Fibroblast of peridontal ligament (primary cell): Measurements from ENCODE around the gene XXYLT1.

Experiments
- DNase-seq: peaks from one replicate; pipeline ENCODE4 v3.0.0-alpha.2; 2010; ENCODE audit errors: extremely low read depth

Gene XXYLT1

GRCh38 chr3:195168009-195168762, 102.8 kb downstream of the XXYLT1 start:
- no peak for DNase-seq

- no peak for DNase-seq
Observed at GRCh38 chr3:195165790-195166189, 105.2 kb downstream of the XXYLT1 start.

- no peak for DNase-seq
Observed at GRCh38 chr3:195165265-195165609, 105.7 kb downstream of the XXYLT1 start.

GRCh38 chr3:195164573-195165264, 106.2 kb downstream of the XXYLT1 start:
- no peak for DNase-seq

GRCh38 chr3:195163719-195164572, 107.0 kb downstream of the XXYLT1 start:
- no peak for DNase-seq

- no peak for DNase-seq
Observed at GRCh38 chr3:195162816-195163215, 108.1 kb downstream of the XXYLT1 start.

GRCh38 chr3:195162033-195162669, 108.8 kb downstream of the XXYLT1 start:
- no peak for DNase-seq

- DNase-seq: no peak
Observed at GRCh38 chr3:195160908-195161434, 110.0 kb downstream of the XXYLT1 start.

GRCh38 chr3:195160257-195160898, 110.6 kb downstream of the XXYLT1 start:
- DNase-seq: peak; percentile 76

- peak; percentile 90 for DNase-seq
Observed at GRCh38 chr3:195159814-195160165, 111.2 kb downstream of the XXYLT1 start.

- no peak for DNase-seq
Observed at GRCh38 chr3:195159117-195159813, 111.7 kb downstream of the XXYLT1 start.

GRCh38 chr3:195156286-195156890, 114.6 kb downstream of the XXYLT1 start:
- DNase-seq: no peak

- DNase-seq: no peak
Observed at GRCh38 chr3:195155570-195156241, 115.3 kb downstream of the XXYLT1 start.

GRCh38 chr3:195154793-195155535, 116.0 kb downstream of the XXYLT1 start:
- DNase-seq: peak; percentile 89

GRCh38 chr3:195154111-195154791, 116.7 kb downstream of the XXYLT1 start:
- DNase-seq: peak; percentile 55

GRCh38 chr3:195153653-195154052, 117.3 kb downstream of the XXYLT1 start:
- peak; percentile 67 for DNase-seq

- DNase-seq: no peak
Observed at GRCh38 chr3:195153130-195153529, 117.8 kb downstream of the XXYLT1 start.

GRCh38 chr3:195151866-195152541, 119.0 kb downstream of the XXYLT1 start:
- DNase-seq: peak; percentile 59
